Thoracic aorta (tissue), 2 donors: ENCODE results near the gene CCR2. TPM values are rescaled to one million over a fixed set of nuclear protein-coding genes. Genes with fewer than 3 reads are reported as not detected.

Experiments
- ATAC-seq: fragments of 150-250 bp; one replicate; pipeline ENCODE4 v1.8.0; 2017; ENCODE audit warnings: low read depth; ENCODE audit not compliant: insufficient number of reproducible peaks, low FRiP score
- DNase-seq: peaks from one replicate; pipeline ENCODE4 v3.0.0-alpha.2; 2020; ENCODE audit warnings: low spot score
- H3K27ac ChIP-seq, 2 donors: fragments of 200-600 bp; sonication (generic); 1 replicate in 1 of 2; 2 replicates in 1 of 2; pipeline ENCODE4 v1.5.1; 2016; ENCODE audit warnings: mild to moderate bottlenecking in 2 of 2, moderate library complexity in 2 of 2
- H3K27me3 ChIP-seq: fragments of 200-600 bp; sonication (generic); replicated peaks from 2 replicates; pipeline ENCODE4 v1.6.0; 2016; ENCODE audit warnings: mild to moderate bottlenecking; ENCODE audit not compliant: insufficient read depth
- H3K36me3 ChIP-seq: fragments of 200-600 bp; sonication (generic); one replicate; pipeline ENCODE4 v1.5.1; 2016
- H3K4me1 ChIP-seq, 2 donors: fragments of 200-600 bp; sonication (generic); 1 replicate in 1 of 2; 2 replicates in 1 of 2; pipeline versions ENCODE4 v1.5.1 to v1.6.0; 2016; ENCODE audit warnings: low read depth in 2 of 2, mild to moderate bottlenecking in 1 of 2; ENCODE audit not compliant: control insufficient read depth in 1 of 2
- H3K4me3 ChIP-seq: fragments of 200-600 bp; sonication (generic); 2 replicates; pipeline ENCODE4 v1.5.1; 2016; ENCODE audit warnings: mild to moderate bottlenecking
- H3K9me3 ChIP-seq: fragments of 200-600 bp; sonication (generic); 2 replicates; pipeline ENCODE4 v1.5.1; 2016
- CTCF ChIP-seq: fragments of 200-600 bp; sonication (generic); IDR thresholded peaks from one replicate; pipeline ENCODE4 v1.5.1; 2019; ENCODE audit warnings: antibody characterized with exemption
- total RNA-seq, 2 donors: library from RNA; depleted of rRNA; stranded (reverse); fragments of >200 nt; gene quantifications; one replicate each; pipeline versions ENCODE4 v1.1.0 to v1.2.3, GENCODE V29; 2016

The CCR2 gene
- total RNA-seq, 2 donors from 2014 or later, result 0.41 to 8.2 TPM

- DNase-seq (no peak), ATAC-seq (no peak)
- Histone ChIP-seq H3K27me3 (no peaks in the 10 kb centered on the region), H3K36me3 (no peaks in the 10 kb centered on the region), H3K4me1 (no peaks in the 10 kb centered on the region), H3K9me3 (no peaks in the 10 kb centered on the region), H3K27ac (no peak overlapping the region), H3K4me3 (no peak overlapping the region)
- no peak for TF ChIP-seq CTCF
These were observed 12.0 kb downstream of the CCR2 start for GRCh38 chr3:46365737-46366524.

- H3K27ac ChIP-seq, result no peak overlapping the region
- DNase-seq (no peak), ATAC-seq (no peak)
- H3K36me3 ChIP-seq, result no peaks in the 10 kb centered on the region
- H3K4me1 ChIP-seq, result no peaks in the 10 kb centered on the region
- H3K9me3 ChIP-seq, result no peaks in the 10 kb centered on the region
- no peak for TF ChIP-seq CTCF
- H3K4me3 ChIP-seq, result no peak overlapping the region
- H3K27me3 ChIP-seq, result no peaks in the 10 kb centered on the region
These were observed 13.9 kb downstream of the CCR2 start for GRCh38 chr3:46367811-46368210.

- no peak for ATAC-seq
- no peaks in the 10 kb centered on the region for H3K9me3 ChIP-seq
- no peaks in the 10 kb centered on the region for H3K27me3 ChIP-seq
- no peak for DNase-seq
- no peak for TF ChIP-seq CTCF
- H3K27ac ChIP-seq, result no peak overlapping the region
- no peaks in the 10 kb centered on the region for H3K4me1 ChIP-seq
- H3K4me3 ChIP-seq, result no peak overlapping the region
- no peaks in the 10 kb centered on the region for H3K36me3 ChIP-seq
These were observed 14.7 kb downstream of the CCR2 start for GRCh38 chr3:46368569-46368968.

- DNase-seq (no peak), ATAC-seq (no peak)
- no peak for TF ChIP-seq CTCF
- Histone ChIP-seq H3K4me1 (no peaks in the 10 kb centered on the region), H3K27me3 (no peaks in the 10 kb centered on the region), H3K27ac (no peak overlapping the region), H3K36me3 (no peaks in the 10 kb centered on the region), H3K4me3 (no peak overlapping the region), H3K9me3 (no peaks in the 10 kb centered on the region)
These were observed 15.2 kb downstream of the CCR2 start for GRCh38 chr3:46369151-46369550.

GRCh38 chr3:46369675-46370132, 15.8 kb downstream of the CCR2 start:
- H3K4me1 ChIP-seq, result no peaks in the 10 kb centered on the region
- H3K36me3 ChIP-seq, result no peaks in the 10 kb centered on the region
- no peak for TF ChIP-seq CTCF
- H3K9me3 ChIP-seq, result no peaks in the 10 kb centered on the region
- H3K4me3 ChIP-seq, result no peak overlapping the region
- no peaks in the 10 kb centered on the region for H3K27me3 ChIP-seq
- no peak overlapping the region for H3K27ac ChIP-seq
- ATAC-seq, result no peak
- no peak for DNase-seq
